SK-N-MC (cell line): ENCODE results near the gene USP22.

Experiments used
- EZH2 ChIP-seq: fragments of 200-600 bp; sonication (generic); IDR thresholded peaks from one replicate; pipeline ENCODE4 v1.6.1; 2017; ENCODE audit warnings: antibody characterized with exemption
- FOXP2 ChIP-seq: optimal IDR thresholded peaks from 2 replicates; pipeline ENCODE3; 2011; ENCODE audit warnings: mild to moderate bottlenecking, moderate library complexity; ENCODE audit not compliant: insufficient read depth; ENCODE audit errors: extremely low read length, control extremely low read depth
- POLR2AphosphoS5 ChIP-seq: IDR thresholded peaks from 2 replicates; pipeline ENCODE4 v1.6.1; 2012; ENCODE audit warnings: mild to moderate bottlenecking, low read depth, low read length, borderline replicate concordance

DNA sequence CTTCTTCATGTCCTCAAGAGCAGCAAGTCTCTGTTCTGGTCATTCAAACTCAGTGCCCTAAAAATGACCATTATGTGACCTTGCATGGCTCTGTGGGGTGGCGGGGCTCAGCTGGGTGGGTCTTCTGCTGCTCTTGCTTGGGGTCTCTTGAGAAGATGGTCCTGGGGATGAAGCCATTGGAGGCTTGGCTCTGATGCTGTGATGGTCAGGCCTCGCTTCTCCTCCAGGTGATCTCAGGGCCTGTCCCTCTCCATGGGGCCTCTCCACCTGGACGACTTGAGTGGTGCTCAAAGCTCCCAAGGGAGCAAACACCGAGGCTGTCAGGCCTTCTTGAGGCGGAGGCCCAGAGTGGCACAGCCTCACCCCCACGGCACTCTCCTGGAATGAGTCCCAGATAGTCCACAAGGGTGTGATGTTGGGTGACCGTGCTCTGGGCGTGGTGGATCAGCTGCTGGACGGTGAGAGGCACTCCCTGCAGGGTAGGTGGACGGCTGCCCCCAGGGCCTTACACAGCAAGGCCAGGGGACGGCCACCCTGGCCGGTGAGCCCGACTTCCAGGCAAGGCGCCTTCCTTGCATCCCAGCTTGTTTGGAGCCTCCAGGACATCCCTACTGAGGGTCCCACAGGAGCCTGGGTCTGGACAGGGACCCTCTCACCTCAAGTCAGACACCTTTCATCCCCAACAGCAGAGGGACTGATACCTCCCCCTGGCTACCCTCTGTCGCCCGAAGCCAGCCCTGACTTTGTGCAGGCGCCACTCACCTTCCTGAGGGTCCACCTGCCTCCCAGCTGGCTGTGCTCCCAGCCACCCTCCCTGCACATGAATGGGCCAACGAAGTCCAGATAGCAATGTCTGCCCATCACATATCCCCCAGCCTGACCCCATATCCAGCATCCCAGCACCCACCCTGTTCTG is 48.7 kb downstream of the USP22 start:
- TF ChIP-seq EZH2: no peak
- no peak for TF ChIP-seq POLR2AphosphoS5
- TF ChIP-seq FOXP2: no peak
